Measurements from ENCODE around the gene POR.

Gene POR

GRCh38 chr7:75916685-75917634 lies 2.0 kb downstream of the POR start:
- DNase-seq: no peak

DNA sequence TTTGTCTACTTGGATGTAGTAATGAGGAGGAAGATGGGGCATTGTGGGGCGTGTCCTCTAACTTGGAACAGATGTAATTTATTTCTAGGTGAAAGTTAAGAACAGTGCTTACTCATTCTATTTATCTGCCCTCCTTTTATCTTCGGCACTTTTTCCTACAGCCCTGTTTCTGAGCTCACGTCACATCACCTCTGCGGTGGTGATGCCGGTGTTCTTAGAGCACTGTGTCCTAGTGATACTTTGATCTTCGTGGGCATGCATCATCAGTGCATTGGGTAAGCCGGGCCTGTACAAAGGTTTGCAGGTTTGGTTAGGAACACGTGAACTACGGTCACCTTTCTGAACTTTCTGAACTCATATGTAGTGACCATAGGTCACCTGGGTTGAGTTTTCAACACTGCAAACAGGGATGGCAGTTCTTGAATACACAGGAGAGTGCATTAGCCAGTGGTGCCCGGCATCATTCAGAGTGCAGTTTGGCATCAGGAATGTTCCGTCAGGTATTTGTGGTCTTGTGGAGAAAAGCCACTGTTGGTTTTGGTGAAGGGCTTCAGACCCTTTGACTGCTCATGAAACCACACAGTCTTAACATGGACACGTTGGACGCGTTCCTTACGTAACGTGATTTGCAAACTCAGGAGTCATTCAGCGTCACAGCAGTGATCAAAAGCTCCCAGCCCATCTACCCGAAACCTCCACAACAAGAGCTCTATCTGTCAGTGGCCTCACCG lies 5.6 kb downstream of the POR start:
- DNase-seq: no peak

- DNase-seq: no peak
These were observed 6.5 kb downstream of the POR start for GRCh38 chr7:75921479-75921878.

- DNase-seq: no peak
These were observed 8.1 kb downstream of the POR start for GRCh38 chr7:75922966-75923603.

GRCh38 chr7:75924256-75924655 lies 9.3 kb downstream of the POR start:
- DNase-seq: no peak

DNA sequence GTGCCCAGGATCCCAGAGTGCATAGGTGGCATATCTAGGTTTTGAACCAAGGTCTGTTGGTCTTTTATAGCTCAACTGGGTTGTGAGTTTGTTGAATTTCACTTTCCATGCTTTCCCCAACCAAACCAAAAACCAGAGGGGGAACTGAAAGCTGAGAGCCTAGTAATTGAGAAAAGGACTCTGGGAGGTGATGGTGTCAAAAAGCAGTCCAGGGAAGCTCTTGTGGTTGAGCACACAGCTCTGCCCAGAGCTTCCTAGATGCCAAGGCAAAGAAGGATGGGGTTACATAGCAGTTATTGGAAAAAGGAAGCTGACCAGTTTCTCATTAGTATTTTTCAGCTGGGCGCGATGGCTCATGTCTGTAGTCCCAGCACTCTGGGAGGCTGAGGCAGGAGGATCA lies 9.9 kb downstream of the POR start:
- DNase-seq: no peak

DNA sequence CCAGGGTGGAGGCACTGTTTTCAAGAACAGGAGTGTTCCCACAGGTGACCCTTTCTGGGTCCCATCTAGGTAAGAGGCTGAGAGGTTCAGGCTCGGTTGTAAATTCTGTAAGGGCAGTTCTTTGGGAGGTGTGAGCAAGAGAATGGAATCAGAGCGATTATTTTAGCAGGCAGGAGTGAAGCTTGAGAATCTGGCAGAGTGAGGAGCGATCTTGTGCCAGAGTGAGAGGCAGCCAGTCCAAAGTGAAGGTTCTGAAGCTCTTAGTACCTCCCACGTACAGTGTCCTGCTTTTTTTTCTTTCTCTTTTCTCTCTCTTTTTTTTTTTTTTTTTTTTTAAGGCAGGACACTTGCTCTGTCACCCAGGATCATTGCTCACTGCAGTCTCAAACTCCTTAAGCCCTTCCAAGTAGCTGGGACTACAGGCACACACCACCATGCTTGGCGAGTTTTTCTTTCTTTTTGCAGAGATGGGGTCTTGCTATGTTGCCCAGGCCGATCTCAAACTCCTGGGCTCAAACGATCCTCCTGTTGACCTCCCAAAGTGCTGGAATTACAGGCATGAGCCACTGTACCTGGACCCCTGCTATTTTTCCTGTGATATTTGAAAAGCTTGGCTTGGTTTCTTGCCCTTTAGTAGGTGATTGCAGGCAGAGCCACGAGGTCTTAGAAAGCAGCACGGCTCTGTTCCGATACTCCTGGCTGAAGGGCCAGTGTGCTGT lies 10.9 kb downstream of the POR start:
- DNase-seq: no peak

DNA sequence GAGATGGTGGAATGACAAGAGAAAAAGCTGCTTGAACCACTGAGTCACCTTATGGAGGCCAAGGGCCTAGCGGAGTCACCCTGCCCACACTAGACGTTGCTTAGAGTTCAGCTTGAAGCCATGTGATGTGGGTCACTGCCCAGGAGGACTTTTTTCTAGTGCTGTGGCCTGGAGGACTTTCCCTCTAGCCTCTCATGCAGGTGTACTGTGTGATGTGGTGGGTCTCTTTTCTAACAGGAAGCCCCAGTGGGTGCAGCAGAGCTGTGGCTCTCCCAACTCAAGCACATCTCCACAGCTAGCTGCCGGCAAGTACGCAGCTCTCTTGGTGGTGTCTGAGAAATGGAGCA lies 13.6 kb downstream of the POR start:
- no peak for DNase-seq

- no peak for DNase-seq
These were observed 16.7 kb downstream of the POR start for GRCh38 chr7:75931680-75932079.

DNA sequence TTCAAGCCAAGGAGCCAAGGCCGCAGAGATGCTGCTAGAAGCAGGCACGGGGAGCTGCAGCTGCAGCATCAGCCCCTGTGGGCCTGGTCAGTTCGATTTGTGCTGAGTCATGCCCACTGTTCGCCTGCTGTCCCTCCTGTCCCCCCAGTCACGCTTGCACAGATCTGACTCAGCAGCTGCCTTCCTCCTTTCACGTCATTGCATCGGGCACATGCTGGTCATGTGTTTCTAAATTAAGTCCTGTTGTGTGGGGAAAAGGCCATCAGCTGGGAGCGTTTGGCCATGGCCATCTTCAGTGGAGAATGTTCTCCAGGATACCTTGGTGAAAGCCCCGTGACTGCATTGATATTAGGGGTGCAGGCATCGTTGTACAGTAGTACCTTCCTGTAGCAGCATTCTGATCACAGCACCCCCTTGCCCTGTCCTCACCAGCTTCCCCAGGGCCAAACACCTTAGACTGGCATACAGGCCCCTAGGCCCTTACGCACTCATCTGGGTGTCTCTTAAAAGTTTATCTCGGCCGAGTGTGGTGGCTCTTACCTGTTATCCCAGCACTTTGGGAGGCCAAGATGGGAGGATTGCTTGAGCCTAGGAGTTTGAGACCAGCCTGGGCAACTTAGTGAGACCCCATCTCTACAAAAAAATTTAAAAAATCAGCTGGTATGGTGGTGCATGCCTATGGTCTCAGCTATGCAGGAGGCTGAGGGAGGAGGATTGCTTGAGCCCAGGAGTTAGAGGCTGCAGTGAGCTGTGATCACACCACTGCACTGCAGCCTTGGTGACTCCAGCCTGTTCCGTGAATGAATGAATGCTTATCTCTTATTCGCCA lies 23.2 kb downstream of the POR start:
- DNase-seq: peak; percentile 88

GRCh38 chr7:75938921-75939320 lies 24.0 kb downstream of the POR start:
- DNase-seq: no peak

DNA sequence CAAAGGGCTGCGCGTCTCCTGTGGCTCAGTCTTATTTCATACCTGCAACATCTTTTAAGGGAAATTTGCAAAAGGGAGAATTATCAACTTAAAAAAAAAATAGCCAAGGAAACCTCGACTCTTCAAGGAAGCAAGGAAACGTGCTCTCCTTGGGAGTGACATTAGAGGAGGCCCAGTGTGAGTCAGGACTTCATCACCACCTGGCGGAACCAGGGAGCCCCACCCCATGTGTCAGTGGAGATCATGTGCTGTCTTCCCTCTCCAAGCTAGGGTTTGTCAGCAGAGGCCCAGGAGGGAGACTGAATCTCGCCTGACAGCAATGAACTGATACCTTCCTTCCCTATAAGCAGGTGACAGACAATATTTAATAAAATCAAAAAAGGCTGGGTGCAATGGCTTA lies 28.9 kb downstream of the POR start:
- no peak for DNase-seq

DNA sequence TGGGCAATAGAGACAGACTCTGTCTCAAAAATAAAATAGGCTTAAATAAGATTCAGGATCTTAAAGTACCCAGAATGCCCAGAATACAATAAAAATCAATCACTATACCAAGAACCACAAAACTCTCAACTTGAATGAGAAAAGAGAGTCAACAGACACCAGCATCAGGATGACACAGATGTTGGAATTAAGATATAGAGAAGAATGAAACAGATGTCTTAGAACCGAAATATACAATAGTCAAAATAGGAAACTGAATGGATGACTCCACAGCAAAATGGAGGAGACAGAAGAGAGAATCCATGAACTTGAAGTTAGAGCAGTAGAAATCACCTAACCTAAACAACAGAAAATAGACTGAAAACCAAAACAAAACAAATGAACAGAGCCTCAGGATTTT lies 29.6 kb downstream of the POR start:
- no peak for DNase-seq

DNA sequence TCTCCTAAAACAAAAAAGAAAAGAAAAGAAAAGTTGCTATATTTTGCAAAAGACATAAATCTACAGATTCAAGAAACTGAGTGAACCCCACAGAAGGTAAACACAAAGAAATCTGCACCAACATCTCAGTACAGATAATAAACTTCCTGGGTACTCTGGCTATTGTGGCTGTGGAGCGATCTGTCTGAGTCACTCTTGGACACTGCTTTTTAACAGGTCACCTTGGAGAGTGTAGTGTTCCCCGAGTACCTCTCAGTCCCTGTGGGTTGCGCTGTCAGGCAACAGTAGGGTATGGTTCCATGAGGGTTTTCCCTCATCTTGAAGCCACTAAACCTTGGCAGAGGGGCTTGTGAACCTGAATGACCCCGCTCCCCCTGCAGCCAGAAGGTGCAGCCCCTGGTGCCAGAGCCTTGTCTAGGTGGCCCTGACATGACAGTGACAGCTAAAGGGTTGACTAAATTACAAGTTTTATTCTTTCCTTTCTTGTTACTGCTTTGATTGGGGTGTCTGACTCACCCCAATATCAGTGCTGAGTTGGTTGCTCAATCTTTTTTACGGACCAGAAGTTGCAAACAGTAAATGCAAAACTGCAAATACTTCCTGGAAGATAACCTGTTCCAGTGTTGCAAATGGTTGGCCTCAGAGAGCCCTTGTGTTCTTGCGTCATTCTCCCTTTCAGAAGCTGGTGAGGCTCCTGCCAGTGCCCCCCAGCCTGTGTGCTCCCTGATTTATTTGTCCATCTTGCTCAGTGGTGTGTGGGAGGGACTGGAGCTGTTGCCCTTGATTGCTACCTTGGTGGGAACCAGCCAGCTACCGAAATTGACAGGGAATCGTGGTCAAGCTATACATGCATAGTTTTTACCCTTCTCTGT lies 30.6 kb downstream of the POR start:
- DNase-seq: no peak

GRCh38 chr7:75946207-75946855 lies 31.4 kb downstream of the POR start:
- DNase-seq: no peak

DNA sequence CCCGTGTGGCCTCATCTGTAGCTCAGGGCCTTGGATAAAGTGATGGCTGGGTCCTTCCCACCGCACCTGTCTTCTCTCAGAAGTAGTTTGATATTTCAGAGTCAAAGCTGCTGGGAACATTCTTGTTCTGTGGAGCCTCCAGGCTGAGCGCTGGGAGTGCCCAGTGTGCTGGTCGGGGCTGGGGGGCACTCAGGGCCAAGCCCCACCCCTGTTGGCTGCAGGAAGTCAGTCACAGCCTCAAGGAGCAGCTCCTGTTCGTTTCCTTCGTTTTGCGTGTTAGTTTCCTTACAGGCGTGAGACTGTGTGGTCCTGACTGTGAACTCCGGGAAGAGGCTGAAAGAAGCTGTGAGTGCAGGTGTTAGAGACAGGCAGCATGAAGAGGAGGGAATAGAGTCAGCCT lies 33.2 kb downstream of the POR start:
- no peak for DNase-seq

DNA sequence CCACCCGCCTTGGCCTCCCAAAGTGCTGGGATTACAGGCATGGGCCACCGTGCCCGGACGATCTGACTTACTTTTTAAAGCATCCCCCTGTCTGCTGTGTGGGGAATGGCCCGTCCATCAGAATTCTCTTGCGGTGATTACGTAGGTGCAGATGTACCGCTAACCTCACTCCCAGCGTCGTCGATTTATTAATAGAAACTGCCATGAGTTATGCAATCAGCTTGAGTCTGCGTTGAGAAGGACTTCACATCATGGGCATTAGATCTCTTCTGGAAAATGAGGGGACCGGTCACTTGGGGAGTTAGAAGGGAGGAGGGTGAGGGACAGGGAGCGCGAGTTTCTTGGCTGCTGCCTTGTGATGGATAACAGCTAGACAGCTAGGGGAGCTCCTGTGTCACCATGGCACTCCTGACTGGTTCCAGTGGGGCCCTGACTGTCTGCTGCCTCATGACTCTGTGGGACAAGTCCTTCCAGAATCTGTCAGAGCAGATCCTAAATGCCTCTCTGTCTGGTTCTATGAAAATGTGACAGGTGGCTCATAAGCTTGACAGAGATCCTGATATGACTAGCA lies 35.2 kb downstream of the POR start:
- DNase-seq: no peak

GRCh38 chr7:75951506-75951905 lies 36.6 kb downstream of the POR start:
- DNase-seq: peak; percentile 62

DNA sequence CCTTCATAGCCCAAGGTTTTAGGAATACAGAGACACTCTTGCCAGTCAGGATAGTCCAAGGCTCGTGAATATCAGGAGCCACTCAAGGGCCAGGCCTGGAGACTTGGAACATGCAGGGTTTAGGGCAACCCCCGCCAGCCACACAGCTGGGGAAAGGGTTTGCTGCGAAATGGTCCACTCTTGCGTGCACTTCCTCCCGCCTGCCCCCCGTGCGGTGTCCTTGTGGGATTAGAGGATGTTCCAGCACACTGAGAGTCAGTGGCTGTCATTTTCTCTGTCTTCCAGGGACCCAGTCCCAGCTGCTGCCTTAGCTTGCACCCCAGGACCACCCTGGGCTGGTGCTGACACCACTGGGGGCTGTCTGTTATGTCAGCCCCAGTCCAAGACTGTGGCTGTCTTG lies 38.5 kb downstream of the POR start:
- DNase-seq: no peak

DNA sequence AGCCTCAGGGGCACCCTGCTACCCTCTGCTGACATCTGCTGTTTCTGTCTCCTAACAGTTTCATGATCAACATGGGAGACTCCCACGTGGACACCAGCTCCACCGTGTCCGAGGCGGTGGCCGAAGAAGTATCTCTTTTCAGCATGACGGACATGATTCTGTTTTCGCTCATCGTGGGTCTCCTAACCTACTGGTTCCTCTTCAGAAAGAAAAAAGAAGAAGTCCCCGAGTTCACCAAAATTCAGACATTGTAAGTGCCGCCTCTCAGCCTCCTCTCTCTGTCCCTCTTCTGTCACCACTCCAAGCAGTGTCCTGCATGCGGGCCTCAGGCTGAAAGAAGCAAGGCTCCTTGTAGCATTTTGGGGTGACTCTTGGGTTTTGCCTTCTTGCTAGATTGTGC lies 39.0 kb downstream of the POR start:
- no peak for DNase-seq
